CD4-positive, alpha-beta T cell treated with Interleukin-1 beta for 1 hour (primary cell): ENCODE results near the gene NAPB.

Experiments
- DNase-seq, 2 donors: peaks; one replicate each; pipeline ENCODE4 v3.0.0-alpha.2; 2020 to 2022

Gene NAPB

GRCh38 chr20:23341073-23341472 is 80.2 kb downstream of the NAPB start:
- DNase-seq: no peak

- DNase-seq: peak; percentile 26 to 37
Observed at GRCh38 chr20:23340524-23340923, 80.8 kb downstream of the NAPB start.

- no peak for DNase-seq
Observed at GRCh38 chr20:23339986-23340385, 81.3 kb downstream of the NAPB start.

GRCh38 chr20:23337312-23337711 is 84.0 kb downstream of the NAPB start:
- no peak for DNase-seq

- DNase-seq: no peak
Observed at GRCh38 chr20:23336476-23336875, 84.8 kb downstream of the NAPB start.

- DNase-seq: no peak
Observed at GRCh38 chr20:23335521-23335920, 85.8 kb downstream of the NAPB start.

- no peak for DNase-seq
Observed at GRCh38 chr20:23334111-23334510, 87.2 kb downstream of the NAPB start.

- DNase-seq: no peak
Observed at GRCh38 chr20:23332467-23332866, 88.8 kb downstream of the NAPB start.

- DNase-seq: no peak
Observed at GRCh38 chr20:23331450-23332350, 89.6 kb downstream of the NAPB start.

GRCh38 chr20:23327617-23328333 is 93.5 kb downstream of the NAPB start:
- DNase-seq: no peak

GRCh38 chr20:23326774-23327173 is 94.5 kb downstream of the NAPB start:
- DNase-seq: no peak

- DNase-seq: no peak
Observed at GRCh38 chr20:23325107-23325506, 96.2 kb downstream of the NAPB start.
